Liver (tissue), 9 donors: ENCODE results near the gene RFX4. TPM values are rescaled to one million over a fixed set of nuclear protein-coding genes. Genes with fewer than 3 reads are reported as not detected.

Experiments used
- DNase-seq: peaks from one replicate; pipeline ENCODE4 v3.0.0-alpha.2; 2017; ENCODE audit warnings: low spot score
- H3K27ac ChIP-seq, 2 donors: one replicate each; pipeline ENCODE4 v1.7.0; 2013; ENCODE audit warnings: inconsistent platforms in 2 of 2, low read length in 2 of 2, control low read depth in 1 of 2, low read depth in 1 of 2, mild to moderate bottlenecking in 1 of 2
- H3K27me3 ChIP-seq, 4 donors: one replicate each; pipeline versions ENCODE4 v1.6.1 to v1.7.0; 2013; ENCODE audit warnings: low read length in 3 of 4, inconsistent platforms in 1 of 4, mild to moderate bottlenecking in 1 of 4, moderate library complexity in 1 of 4; ENCODE audit not compliant: control insufficient read depth in 4 of 4, insufficient read depth in 4 of 4
- H3K36me3 ChIP-seq, 4 donors: one replicate each; pipeline versions ENCODE4 v1.6.1 to v1.7.0; 2013; ENCODE audit warnings: low read length in 3 of 4, mild to moderate bottlenecking in 3 of 4, low read depth in 1 of 4, moderate library complexity in 1 of 4; ENCODE audit not compliant: control insufficient read depth in 4 of 4, insufficient read depth in 3 of 4
- H3K4me1 ChIP-seq, 4 donors: one replicate each; pipeline versions ENCODE4 v1.6.1 to v1.7.0; 2013; ENCODE audit warnings: low read length in 3 of 4, mild to moderate bottlenecking in 3 of 4, moderate library complexity in 1 of 4; ENCODE audit not compliant: control insufficient read depth in 4 of 4, insufficient read depth in 4 of 4
- H3K4me3 ChIP-seq, 3 donors: one replicate each; pipeline versions ENCODE4 v1.6.1 to v1.7.0; 2013; ENCODE audit warnings: low read length in 3 of 3, control low read depth in 1 of 3, low read depth in 1 of 3, mild to moderate bottlenecking in 1 of 3
- H3K9ac ChIP-seq, 2 donors: one replicate each; pipeline ENCODE4 v1.7.0; 2013; ENCODE audit warnings: low read length in 2 of 2, mild to moderate bottlenecking in 2 of 2, moderate library complexity in 2 of 2, control low read depth in 1 of 2, low read depth in 1 of 2
- H3K9me3 ChIP-seq, 4 donors: one replicate each; pipeline versions ENCODE4 v1.6.1 to v1.7.0; 2013; ENCODE audit warnings: low read length in 3 of 4; ENCODE audit not compliant: control insufficient read depth in 4 of 4
- ATF3 ChIP-seq: IDR thresholded peaks from 2 replicates; pipeline ENCODE4 v1.6.1; 2016; ENCODE audit warnings: antibody characterized with exemption
- CTCF ChIP-seq: fragments of 150-350 bp; IDR thresholded peaks from 2 replicates; pipeline ENCODE4 v1.5.1; 2017; ENCODE audit warnings: improper control_type of control experiment, low read depth, low read length; ENCODE audit not compliant: missing input control
- FOXA1 ChIP-seq: IDR thresholded peaks from 2 replicates; pipeline ENCODE4 v1.6.1; 2016; ENCODE audit warnings: antibody characterized with exemption
- GABPA ChIP-seq, 2 donors: IDR thresholded peaks in 1 of 2; conservative IDR thresholded peaks in 1 of 2; 2 replicates each; pipeline ENCODE4 v1.6.1; 2016; ENCODE audit warnings: antibody characterized with exemption in 2 of 2, mild to moderate bottlenecking in 1 of 2, moderate library complexity in 1 of 2
- HNF4G ChIP-seq: IDR thresholded peaks from 2 replicates; pipeline ENCODE4 v1.6.1; 2016; ENCODE audit warnings: antibody characterized with exemption
- RAD21 ChIP-seq, 2 donors: IDR thresholded peaks; 2 replicates each; pipeline ENCODE4 v1.6.1; 2016; ENCODE audit warnings: antibody characterized with exemption in 2 of 2, mild to moderate bottlenecking in 2 of 2
- REST ChIP-seq: IDR thresholded peaks from 2 replicates; pipeline ENCODE4 v1.6.1; 2016; ENCODE audit warnings: antibody characterized with exemption, mild to moderate bottlenecking
- RXRA ChIP-seq, 2 donors: IDR thresholded peaks; 2 replicates each; pipeline ENCODE4 v1.6.1; 2017 to 2018; ENCODE audit warnings: antibody characterized with exemption in 2 of 2, mild to moderate bottlenecking in 1 of 2
- WGBS: extraction: QIAGEN DNeasy Blood & Tissue Kit; methylation state at CpG from one replicate; pipeline ENCODE4 v1.1.7; 2013; 5-methylcytosine and 5-hydroxymethylcytosine counted together
- polyA plus RNA-seq, 2 donors: library from polyadenylated mRNA; stranded (reverse) in 1 of 2; unstranded in 1 of 2; fragments of 200-250 nt in 1 of 2; fragments of >200 nt in 1 of 2; fragmentation: Nextera tagmentation in 1 of 2; extraction: Ambion mirVana in 1 of 2; gene quantifications; one replicate each; pipeline versions ENCODE4 v1.2.1 to v1.2.3, GENCODE V29; 2013 to 2015
- total RNA-seq, 2 donors: library from RNA; depleted of rRNA; stranded (reverse); fragments of >200 nt; gene quantifications; one replicate each; pipeline ENCODE4 v1.2.3, GENCODE V29; 2014
- donor health status: healthy.
- donor health status: healthy.
- donor health status: healthy.
- donor health status: healthy.
- donor health status: healthy.

The RFX4 gene
- total and polyA plus RNA-seq, 4 donors, result not detected

GRCh38 chr12:106759526-106760183, 176.9 kb downstream of the RFX4 start:
- H3K9me3 ChIP-seq, result no peaks in the 10 kb centered on the region
- no peaks in the 10 kb centered on the region for H3K36me3 ChIP-seq
- no peaks in the 10 kb centered on the region for H3K27me3 ChIP-seq
- TF ChIP-seq REST, result no peak
- no peak for TF ChIP-seq RAD21 (IDR thresholded peaks at IDR 0.05)
- no peak for TF ChIP-seq RXRA (IDR thresholded peaks at IDR 0.05)
- TF ChIP-seq FOXA1, result no peak
- no peak for TF ChIP-seq ATF3
- no peak for TF ChIP-seq CTCF
- WGBS, result 94% methylated on average over 7 of the region's 7 CpGs
- H3K9ac ChIP-seq, result no peak overlapping the region
- H3K4me3 ChIP-seq, result no peak overlapping the region
- no peak overlapping the region for H3K27ac ChIP-seq
- no peak for DNase-seq
- H3K4me1 ChIP-seq, result peaks cover 0 to 10% (median 4%) of the 10 kb centered on the region in 4 donors

GRCh38 chr12:106760184-106760531, 177.4 kb downstream of the RFX4 start:
- Histone ChIP-seq H3K4me3 (no peak overlapping the region), H3K27ac (no peak overlapping the region), H3K27me3 (no peaks in the 10 kb centered on the region), H3K9ac (no peak overlapping the region), H3K9me3 (no peaks in the 10 kb centered on the region), H3K36me3 (no peaks in the 10 kb centered on the region), H3K4me1 (peaks cover 0 to 14% (median 8%) of the 10 kb centered on the region in 4 donors)
- no peak for DNase-seq
- WGBS, result 67% methylated on average over 2 of the region's 2 CpGs
- TF ChIP-seq HNF4G, result no peak
- TF ChIP-seq RXRA (IDR thresholded peaks at IDR 0.05), result no peak

- H3K4me3 ChIP-seq, result no peak overlapping the region
- H3K4me1 ChIP-seq, result peaks cover 3 to 47% (median 40%) of the 10 kb centered on the region in 4 donors
- no peaks in the 10 kb centered on the region for H3K27me3 ChIP-seq
- no peaks in the 10 kb centered on the region for H3K9me3 ChIP-seq
- no peaks in the 10 kb centered on the region for H3K36me3 ChIP-seq
- TF ChIP-seq RAD21 (IDR thresholded peaks at IDR 0.05) (no peak), GABPA (IDR thresholded peaks at IDR 0.05 in 1 of 2, conservative IDR thresholded peaks at IDR 0.05 in 1 of 2) (no peak)
- no peak overlapping the region for H3K9ac ChIP-seq
- peak overlapping the region in 1 of 2 donors; percentile 7 for H3K27ac ChIP-seq
- no peak for DNase-seq
Observed at GRCh38 chr12:106764220-106764619, 181.4 kb downstream of the RFX4 start.
